CD4-positive, alpha-beta T cell treated with Interleukin-6 for 4 hours (primary cell): Measurements from ENCODE around the gene IFNA4.
A peak's percentile ranks its signal among the peaks of the same experiment; 100 is the strongest.

Experiments
- DNase-seq: peaks from one replicate; pipeline ENCODE4 v3.0.0-alpha.2; 2020; ENCODE audit warnings: mixed read lengths

IFNA4 gene

DNA sequence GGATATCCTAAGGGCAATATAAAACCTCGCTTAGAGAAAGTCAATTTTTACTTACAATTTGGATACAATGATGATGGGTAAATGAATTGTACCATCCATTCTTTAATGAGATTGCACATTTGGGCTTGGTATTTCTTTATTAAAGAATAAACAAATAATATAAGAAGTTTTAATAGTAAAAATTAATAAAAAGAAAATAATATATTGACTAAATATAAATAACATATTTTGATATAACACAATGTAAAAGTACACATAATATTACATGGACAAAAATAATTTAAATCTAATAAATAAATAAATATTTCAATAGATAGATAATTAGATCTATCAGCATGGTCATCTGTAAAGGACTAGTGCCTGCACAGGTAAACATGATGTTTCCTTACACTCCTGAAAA lies 21.9 kb downstream of the IFNA4 start:
- DNase-seq: no peak

DNA sequence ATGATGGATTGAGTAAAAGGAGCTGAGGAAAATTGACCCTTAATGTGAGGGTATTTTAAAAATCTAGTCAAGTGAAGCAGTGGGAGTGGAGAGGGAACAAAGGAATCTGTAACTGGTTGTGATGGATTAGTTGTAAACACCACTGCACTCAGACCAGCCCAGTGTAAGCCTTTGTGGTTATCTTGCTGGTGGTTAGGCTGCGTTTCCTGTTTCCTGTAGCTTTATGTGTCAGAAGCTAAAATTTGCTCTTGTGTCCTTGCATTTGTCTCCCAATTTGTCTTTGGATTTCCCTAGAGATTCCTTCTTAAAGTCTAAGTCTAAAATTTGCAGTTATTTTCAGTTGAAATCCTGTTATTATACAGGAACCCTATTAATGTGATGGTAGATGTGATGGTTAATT lies 27.2 kb downstream of the IFNA4 start:
- peak; percentile 24 for DNase-seq

DNA sequence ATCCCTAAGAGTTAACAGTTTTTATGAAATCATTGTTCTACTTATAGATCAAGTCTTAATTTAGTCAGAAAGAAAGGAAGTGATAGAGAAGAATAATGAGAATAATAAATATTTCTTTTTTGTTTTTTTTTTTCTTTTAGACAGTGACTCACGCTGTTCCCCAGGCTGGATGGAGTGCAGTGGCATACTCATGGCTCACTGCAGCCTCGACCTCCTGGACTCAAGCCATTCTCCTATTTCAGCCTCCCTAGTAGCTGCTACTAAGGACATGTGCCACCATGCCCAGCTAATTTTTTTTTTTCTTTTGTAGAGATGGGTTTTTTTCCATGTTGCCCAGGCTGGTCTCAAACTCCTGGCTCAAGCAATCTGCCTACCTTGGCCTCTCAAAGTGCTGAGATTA lies 31.9 kb downstream of the IFNA4 start:
- DNase-seq: no peak

DNA sequence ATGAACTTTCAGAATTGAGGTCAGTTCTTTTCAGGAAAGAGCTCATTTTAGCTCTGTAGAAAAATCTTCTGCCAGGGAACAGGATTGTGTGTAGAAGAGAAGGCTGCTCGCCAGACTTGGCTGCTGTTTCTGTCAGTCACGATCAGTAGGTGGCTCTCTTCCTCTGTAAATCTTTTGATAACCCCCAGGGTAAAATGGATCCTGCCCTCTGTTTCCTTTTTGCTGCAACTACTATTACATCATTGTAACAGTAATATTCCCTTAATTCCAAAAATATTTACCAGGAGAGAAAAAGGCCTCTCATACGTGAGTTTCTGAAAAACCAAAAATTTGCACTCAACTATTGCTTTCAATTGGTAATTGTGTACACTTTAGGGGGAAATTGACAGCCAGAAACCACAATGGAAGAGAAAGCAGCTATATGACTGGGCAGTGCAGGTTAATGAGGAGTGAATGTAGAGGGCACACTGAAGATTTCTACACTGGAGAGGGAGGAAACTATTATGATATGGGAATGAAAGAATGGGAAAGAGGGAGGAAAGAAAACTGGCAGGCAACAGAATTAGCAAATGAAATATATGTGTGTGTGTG lies 33.3 kb downstream of the IFNA4 start:
- no peak for DNase-seq

DNA sequence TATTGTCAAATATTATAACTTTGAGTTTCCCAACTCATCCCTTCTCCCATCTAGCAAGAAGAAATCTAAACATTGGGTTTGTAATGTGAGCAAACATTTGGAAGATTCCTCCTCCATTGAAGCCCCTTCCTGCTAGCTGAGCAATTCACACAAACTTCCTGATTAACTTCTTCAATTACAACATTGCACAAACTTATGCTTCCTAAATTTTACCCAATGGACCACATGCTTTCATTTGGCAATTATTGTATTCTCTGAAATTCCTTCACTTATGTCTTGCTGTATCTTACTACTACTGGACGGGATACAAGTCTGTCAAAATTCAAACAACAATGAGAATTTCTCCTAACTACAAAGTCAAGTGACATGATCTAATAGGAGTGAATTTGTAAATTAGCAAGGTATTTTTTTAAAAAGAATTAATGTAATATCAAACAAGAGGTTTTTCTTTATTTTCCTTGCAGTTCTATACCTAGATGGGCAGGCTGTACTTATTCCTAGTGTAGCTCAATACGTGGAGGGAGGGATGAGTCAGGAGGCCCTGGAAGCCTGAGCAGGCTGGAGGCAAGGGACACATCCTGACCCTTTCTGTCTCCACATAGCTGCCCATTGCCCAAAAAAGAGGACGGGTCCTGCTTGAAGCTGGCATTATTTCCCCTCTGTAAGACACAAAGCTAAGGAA lies 33.9 kb downstream of the IFNA4 start:
- no peak for DNase-seq

DNA sequence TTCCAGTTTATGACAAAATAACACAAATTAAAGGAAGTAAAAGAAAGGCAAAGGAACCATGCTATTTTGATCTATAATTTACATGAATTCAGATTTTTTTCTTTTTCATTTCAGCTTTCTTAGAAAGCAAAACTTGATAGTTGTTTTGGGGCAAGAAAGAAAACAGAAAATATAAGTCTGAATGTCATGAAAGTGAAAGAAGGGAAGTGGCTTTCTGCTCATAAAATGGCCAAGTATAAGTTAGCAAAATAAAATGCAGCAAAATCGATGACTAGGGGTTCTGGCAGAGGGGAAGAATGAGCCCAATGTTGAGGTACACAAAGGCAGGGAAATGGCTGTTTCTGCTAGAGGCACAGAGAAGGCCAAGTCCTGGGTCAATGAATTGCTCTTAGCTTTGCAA lies 42.8 kb downstream of the IFNA4 start:
- no peak for DNase-seq

DNA sequence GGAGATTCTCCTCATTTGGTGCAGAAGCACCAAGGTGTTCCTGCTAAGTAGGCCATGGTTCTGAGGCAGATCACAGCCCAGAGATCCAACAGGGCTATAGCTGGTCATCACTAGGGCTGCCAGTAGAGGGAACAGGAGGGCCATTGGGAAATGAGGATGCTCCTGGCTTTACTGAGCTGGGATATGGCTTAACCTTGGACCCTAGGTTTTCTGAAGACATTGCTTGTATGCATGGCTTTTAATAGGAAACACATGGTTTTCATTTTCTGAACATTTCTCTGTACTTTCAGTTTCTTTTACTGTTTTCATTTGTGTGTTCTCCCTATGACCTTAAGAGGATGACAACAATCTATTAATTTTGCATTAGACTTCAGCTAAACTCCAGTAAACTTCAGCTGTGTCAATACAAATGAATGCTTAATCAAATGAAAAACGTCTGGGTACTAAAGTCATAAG lies 45.9 kb downstream of the IFNA4 start, which contains the start of gene IFNW1:
Gene IFNW1 (minus strand): TSS at position 406 of the 456 bp plus-strand sequence. CDS start 262 bp downstream, at position 144.
- no peak for DNase-seq

DNA sequence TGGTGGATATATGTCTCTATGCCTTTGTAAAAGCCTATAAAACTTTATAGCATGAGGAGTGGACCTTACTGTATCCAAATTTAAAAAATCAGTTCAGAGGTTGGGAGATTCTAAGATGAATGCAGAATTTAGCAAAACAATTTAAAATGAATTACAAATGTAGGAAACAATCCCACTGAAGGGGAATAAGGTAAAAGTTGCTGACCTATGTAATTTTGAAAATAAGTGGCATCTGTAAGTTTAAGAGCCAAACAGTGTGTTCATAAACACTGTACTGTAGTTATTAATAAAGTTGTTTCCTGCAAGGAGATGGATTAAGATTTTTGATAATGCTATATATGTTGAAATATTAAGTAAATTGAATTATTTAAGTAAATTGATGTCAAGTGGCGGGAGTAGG lies 50.4 kb downstream of the IFNA4 start:
- DNase-seq: no peak
